K562 (cell line): ENCODE measurements around the gene LTBP4.

Experiments
- CHD7 ChIP-seq: fragments of 200-600 bp; sonication (generic); IDR thresholded peaks from one replicate; pipeline ENCODE4 v1.6.1; 2012; ENCODE audit warnings: mild to moderate bottlenecking, low read depth, low read length, inconsistent platforms
- CTCF ChIP-seq, 3 experiments: IDR thresholded peaks in 2 of 3; conservative IDR thresholded peaks in 1 of 3; 2 replicates each; pipeline ENCODE4 v1.5.1; 2011 to 2012; ENCODE audit warnings: low read length in 3 of 3, mild to moderate bottlenecking in 3 of 3, control low read depth in 2 of 3, improper control_type of control experiment in 1 of 3, inconsistent platforms in 1 of 3, low read depth in 1 of 3, mixed read lengths in 1 of 3, moderate library complexity in 1 of 3; ENCODE audit not compliant: insufficient read depth in 2 of 3
- ERF ChIP-seq: fragments of 450-650 bp; formaldehyde crosslinking; IDR thresholded peaks from 2 replicates; pipeline ENCODE4 v1.4.0; 2020; ENCODE audit warnings: mild to moderate bottlenecking, mixed read lengths
- MYC ChIP-seq, 2 experiments: fragments of 250-450 bp in 1 of 2; sonication (Bioruptor Pico) in 1 of 2; IDR thresholded peaks; 2 replicates each; pipeline versions ENCODE4 v1.5.1 to v1.6.1; 2012 to 2021; ENCODE audit warnings: low read depth in 2 of 2, borderline replicate concordance in 1 of 2, improper control_type of control experiment in 1 of 2, low read length in 1 of 2, mild to moderate bottlenecking in 1 of 2, moderate library complexity in 1 of 2
- SIN3A ChIP-seq, 2 experiments: fragments of 150-350 bp in 1 of 2; IDR thresholded peaks; 2 replicates each; pipeline ENCODE4 v1.6.1; 2011 to 2016; ENCODE audit warnings: borderline replicate concordance in 2 of 2, low read depth in 2 of 2, low read length in 2 of 2, mild to moderate bottlenecking in 2 of 2, moderate library complexity in 2 of 2; ENCODE audit not compliant: control insufficient read depth in 1 of 2
- ZBTB1 ChIP-seq: sonication (generic); formaldehyde crosslinking; IDR thresholded peaks from 2 replicates; pipeline ENCODE4 v1.8.1; 2023; ENCODE audit warnings: missing genetic modification reagents, low read depth, mild to moderate bottlenecking, borderline replicate concordance

GRCh38 chr19:40641281-40641680, 40.1 kb downstream of the LTBP4 start:
- TF ChIP-seq ERF (CRISPR knock-in tag) (no peak), SIN3A (IDR thresholded peaks at IDR 0.05; ENCODE audit: borderline replicate concordance in 2 of 2, control insufficient read depth in 1 of 2, low read depth in 2 of 2, low read length in 2 of 2) (no peak), CHD7 (no peak), MYC (IDR thresholded peaks at IDR 0.05; ENCODE audit: low read depth, low read length) (no peak), MYC (CRISPR knock-in tag; IDR thresholded peaks at IDR 0.05; ENCODE audit: borderline replicate concordance, low read depth) (no peak), CTCF (IDR thresholded peaks at IDR 0.05 in 2 of 3, conservative IDR thresholded peaks at IDR 0.05 in 1 of 3; ENCODE audit: insufficient read depth in 2 of 3, low read depth in 1 of 3, low read length in 3 of 3) (no peak), ZBTB1 (CRISPR knock-in tag) (no peak)
